Small intestine (tissue), 7 donors: ENCODE measurements around the gene MAP2. TPM values are rescaled to one million over a fixed set of nuclear protein-coding genes. Genes with fewer than 3 reads are reported as not detected.

ENCODE experiments used
- DNase-seq, 2 donors: peaks; one replicate each; pipeline versions ENCODE4 v3.0.0 to v3.0.0-alpha.2; 2013
- FAIRE-seq: peaks from 2 replicates; lab custom pipeline; 2012; peaks lifted over from hg19 to GRCh38; lab: Jason Lieb, UNC
- H3K27ac ChIP-seq, 3 donors: one replicate each; pipeline ENCODE4 v1.5.1; 2013; ENCODE audit warnings: low read length in 2 of 3, mild to moderate bottlenecking in 2 of 3, control low read depth in 1 of 3, inconsistent platforms in 1 of 3, low read depth in 1 of 3, moderate library complexity in 1 of 3
- H3K27me3 ChIP-seq, 3 donors: one replicate each; pipeline ENCODE4 v1.6.1; 2013; ENCODE audit warnings: low read length in 3 of 3, inconsistent platforms in 1 of 3; ENCODE audit not compliant: control insufficient read depth in 3 of 3, insufficient read depth in 3 of 3
- H3K36me3 ChIP-seq, 3 donors: one replicate each; pipeline ENCODE4 v1.6.1; 2013; ENCODE audit warnings: low read length in 3 of 3, inconsistent platforms in 1 of 3, low read depth in 1 of 3, mild to moderate bottlenecking in 1 of 3, moderate library complexity in 1 of 3; ENCODE audit not compliant: control insufficient read depth in 3 of 3, insufficient read depth in 2 of 3
- H3K4me1 ChIP-seq, 3 donors: one replicate each; pipeline ENCODE4 v1.6.1; 2013; ENCODE audit warnings: low read length in 2 of 3, inconsistent platforms in 1 of 3, low read depth in 1 of 3, mild to moderate bottlenecking in 1 of 3, moderate library complexity in 1 of 3; ENCODE audit not compliant: control insufficient read depth in 3 of 3, insufficient read depth in 2 of 3
- H3K4me3 ChIP-seq, 3 donors: one replicate each; pipeline ENCODE4 v1.5.1; 2013; ENCODE audit warnings: low read length in 3 of 3, control low read depth in 1 of 3, inconsistent platforms in 1 of 3, low read depth in 1 of 3, mild to moderate bottlenecking in 1 of 3, moderate library complexity in 1 of 3
- H3K9me3 ChIP-seq, 2 donors: one replicate each; pipeline ENCODE4 v1.6.1; 2013; ENCODE audit warnings: low read depth in 1 of 2, low read length in 1 of 2; ENCODE audit not compliant: control insufficient read depth in 2 of 2, insufficient read depth in 1 of 2
- WGBS, 3 donors: extraction: QIAGEN DNeasy Blood & Tissue Kit; methylation state at CpG; one replicate each; pipeline ENCODE4 v1.1.7; 2013; 5-methylcytosine and 5-hydroxymethylcytosine counted together
- polyA plus RNA-seq, 4 donors: library from polyadenylated mRNA; stranded (reverse) in 3 of 4; unstranded in 1 of 4; fragments of 200-250 nt in 3 of 4; fragments of 120-200 nt in 1 of 4; gene quantifications; one replicate each; pipeline versions ENCODE4 v1.2.1 to v1.2.3, GENCODE V29; 2013
- donor health status: healthy with polysubstance abuse.
- donor health status: control.
- donor health status: control.
- donor health status: Bipolar disorder and iron deficiency.
- donor health status: healthy.

MAP2 gene
- polyA plus RNA-seq, 4 donors = 0.22 to 3.2 (median 1.6) TPM

- Histone ChIP-seq H3K27ac (no peak overlapping the region), H3K9me3 (no peaks in the 10 kb centered on the region), H3K4me3 (no peak overlapping the region), H3K27me3 (no peaks in the 10 kb centered on the region), H3K4me1 (no peaks in the 10 kb centered on the region), H3K36me3 (no peaks in the 10 kb centered on the region)
- no peak for FAIRE-seq
- WGBS, 3 donors = 60 to 86% (median 81%) methylated on average over 1 of the region's 1 CpG
- DNase-seq = no peak
Observed at GRCh38 chr2:209547726-209548125, 123.9 kb downstream of the MAP2 start.

GRCh38 chr2:209549589-209549988 lies 125.7 kb downstream of the MAP2 start:
- H3K36me3 ChIP-seq = no peaks in the 10 kb centered on the region
- no peaks in the 10 kb centered on the region for H3K27me3 ChIP-seq
- no peak overlapping the region for H3K4me3 ChIP-seq
- FAIRE-seq = no peak
- 84 to 87% (median 84%) methylated on average over 3 of the region's 3 CpGs for WGBS, 3 donors
- DNase-seq = no peak
- H3K9me3 ChIP-seq = no peaks in the 10 kb centered on the region
- no peaks in the 10 kb centered on the region for H3K4me1 ChIP-seq
- no peak overlapping the region for H3K27ac ChIP-seq

GRCh38 chr2:209553913-209554312 lies 130.1 kb downstream of the MAP2 start:
- Histone ChIP-seq H3K27ac (no peak overlapping the region), H3K36me3 (no peaks in the 10 kb centered on the region), H3K4me1 (no peaks in the 10 kb centered on the region), H3K9me3 (no peaks in the 10 kb centered on the region), H3K27me3 (no peaks in the 10 kb centered on the region), H3K4me3 (no peak overlapping the region)
- FAIRE-seq = no peak
- 52 to 63% (median 63%) methylated on average over 3 of the region's 3 CpGs for WGBS, 3 donors
- no peak for DNase-seq

GRCh38 chr2:209556354-209556961 lies 132.6 kb downstream of the MAP2 start:
- no peak overlapping the region for H3K4me3 ChIP-seq
- no peaks in the 10 kb centered on the region for H3K36me3 ChIP-seq
- no peaks in the 10 kb centered on the region for H3K4me1 ChIP-seq
- H3K27ac ChIP-seq = no peak overlapping the region
- no peaks in the 10 kb centered on the region for H3K9me3 ChIP-seq
- WGBS, 3 donors = 53 to 57% (median 56%) methylated on average over 4 of the region's 4 CpGs
- DNase-seq (peak in 1 of 2 donors; percentile 4), FAIRE-seq (no peak)
- no peaks in the 10 kb centered on the region for H3K27me3 ChIP-seq

- no peak overlapping the region for H3K27ac ChIP-seq
- H3K27me3 ChIP-seq = peaks cover 0 to 1% (median 0%) of the 10 kb centered on the region in 3 donors
- DNase-seq (no peak), FAIRE-seq (no peak)
- no peak overlapping the region for H3K4me3 ChIP-seq
- H3K36me3 ChIP-seq = no peaks in the 10 kb centered on the region
- no peaks in the 10 kb centered on the region for H3K4me1 ChIP-seq
- 67 to 75% (median 72%) methylated on average over 3 of the region's 3 CpGs for WGBS, 3 donors
- H3K9me3 ChIP-seq = no peaks in the 10 kb centered on the region
Observed at GRCh38 chr2:209560911-209561310, 137.1 kb downstream of the MAP2 start.

- Histone ChIP-seq H3K27ac (no peak overlapping the region), H3K4me1 (no peaks in the 10 kb centered on the region), H3K4me3 (no peak overlapping the region), H3K9me3 (no peaks in the 10 kb centered on the region), H3K36me3 (no peaks in the 10 kb centered on the region), H3K27me3 (peaks cover 0 to 1% (median 0%) of the 10 kb centered on the region in 3 donors)
- FAIRE-seq (no peak), DNase-seq (no peak)
- WGBS, 3 donors = 55 to 82% (median 69%) methylated on average over 5 of the region's 5 CpGs
Observed at GRCh38 chr2:209563453-209563852, 139.6 kb downstream of the MAP2 start.

GRCh38 chr2:209564816-209565215 lies 141.0 kb downstream of the MAP2 start:
- peaks cover 0 to 1% (median 0%) of the 10 kb centered on the region in 3 donors for H3K27me3 ChIP-seq
- H3K9me3 ChIP-seq = no peaks in the 10 kb centered on the region
- FAIRE-seq (no peak), DNase-seq (no peak)
- no peak overlapping the region for H3K27ac ChIP-seq
- no peaks in the 10 kb centered on the region for H3K36me3 ChIP-seq
- no peaks in the 10 kb centered on the region for H3K4me1 ChIP-seq
- WGBS, 3 donors = 66 to 81% (median 71%) methylated on average over 3 of the region's 3 CpGs
- H3K4me3 ChIP-seq = no peak overlapping the region

- no peak overlapping the region for H3K4me3 ChIP-seq
- H3K4me1 ChIP-seq = no peaks in the 10 kb centered on the region
- WGBS, 3 donors = 71 to 81% (median 71%) methylated on average over 7 of the region's 7 CpGs
- FAIRE-seq = no peak
- H3K36me3 ChIP-seq = no peaks in the 10 kb centered on the region
- no peak for DNase-seq
- H3K27ac ChIP-seq = no peak overlapping the region
- no peaks in the 10 kb centered on the region for H3K9me3 ChIP-seq
- H3K27me3 ChIP-seq = peaks cover 0 to 1% (median 0%) of the 10 kb centered on the region in 3 donors
Observed at GRCh38 chr2:209565896-209566582, 142.2 kb downstream of the MAP2 start.
